ENCODE data around the gene PCK1.

- TF ChIP-seq CTCF (conservative IDR thresholded peaks at IDR 0.05) = no peak
- TF ChIP-seq ZFX (IDR thresholded peaks at IDR 0.05) = no peak
Observed at GRCh38 chr20:57586370-57586793, 25.5 kb downstream of the PCK1 start.
